ENCODE data around the gene KATNIP.
"Not testable (repeated sequence)": the region's sequence is repeated elsewhere in the genome, so short reads cannot be mapped to it uniquely, and the experiment has no call there.

KATNIP gene

GRCh38 chr16:27531826-27532800, 17.8 kb upstream of the KATNIP start:
- no peak for FAIRE-seq

GRCh38 chr16:27534256-27534655, 15.7 kb upstream of the KATNIP start:
- FAIRE-seq = no peak
- DNase-seq (ENCODE audit: insufficient read length, low spot score) = no peak

More at GRCh38 chr16:27531826-27532800, 17.8 kb upstream of the KATNIP start:
- DNase-seq (ENCODE audit: insufficient read length, low spot score) = no peak

GRCh38 chr16:27538528-27538927, 11.4 kb upstream of the KATNIP start:
- FAIRE-seq = no peak
- DNase-seq (ENCODE audit: insufficient read length, low spot score) = no peak

GRCh38 chr16:27539120-27539519, 10.8 kb upstream of the KATNIP start:
- no peak for DNase-seq (ENCODE audit: insufficient read length, low spot score)
- FAIRE-seq = no peak

- DNase-seq (ENCODE audit: insufficient read length, low spot score) (no peak), FAIRE-seq (no peak)
Observed at GRCh38 chr16:27539636-27540035, 10.3 kb upstream of the KATNIP start.

- no peak for DNase-seq (ENCODE audit: insufficient read length, low spot score)
- FAIRE-seq = no peak
Observed at GRCh38 chr16:27543801-27544200, 6.1 kb upstream of the KATNIP start.

- DNase-seq (ENCODE audit: insufficient read length, low spot score) (no peak), FAIRE-seq (no peak)
Observed at GRCh38 chr16:27544671-27545070, 5.3 kb upstream of the KATNIP start.

- no peak for FAIRE-seq
- no peak for DNase-seq (ENCODE audit: insufficient read length, low spot score)
Observed at GRCh38 chr16:27547134-27547533, 2.8 kb upstream of the KATNIP start.

GRCh38 chr16:27547851-27548250, 2.1 kb upstream of the KATNIP start:
- no peak for FAIRE-seq
- no peak for DNase-seq (ENCODE audit: insufficient read length, low spot score)

GRCh38 chr16:27549464-27549745, 539 bp upstream of the KATNIP start:
- no peak for DNase-seq (ENCODE audit: insufficient read length, low spot score)
- FAIRE-seq = no peak

GRCh38 chr16:27550582-27550920, 607 bp downstream of the KATNIP start:
- DNase-seq (ENCODE audit: insufficient read length, low spot score) (no peak), FAIRE-seq (no peak)

- FAIRE-seq = no peak
- no peak for DNase-seq (ENCODE audit: insufficient read length, low spot score)
Observed at GRCh38 chr16:27551036-27551435, 1.1 kb downstream of the KATNIP start.

GRCh38 chr16:27556471-27556870, 6.5 kb downstream of the KATNIP start:
- DNase-seq (ENCODE audit: insufficient read length, low spot score) (no peak), FAIRE-seq (no peak)

GRCh38 chr16:27558434-27558833, 8.5 kb downstream of the KATNIP start:
- DNase-seq (ENCODE audit: insufficient read length, low spot score) = no peak
- no peak for FAIRE-seq

- FAIRE-seq (no peak), DNase-seq (ENCODE audit: insufficient read length, low spot score) (no peak)
Observed at GRCh38 chr16:27558932-27559331, 9.0 kb downstream of the KATNIP start.

GRCh38 chr16:27561216-27561615, 11.3 kb downstream of the KATNIP start:
- DNase-seq (ENCODE audit: insufficient read length, low spot score) = no peak
- FAIRE-seq = no peak

- FAIRE-seq (no peak), DNase-seq (ENCODE audit: insufficient read length, low spot score) (no peak)
Observed at GRCh38 chr16:27564224-27564623, 14.3 kb downstream of the KATNIP start.

- DNase-seq (ENCODE audit: insufficient read length, low spot score) (no peak), FAIRE-seq (no peak)
Observed at GRCh38 chr16:27566417-27566816, 16.5 kb downstream of the KATNIP start.

- no peak for FAIRE-seq
- no peak for DNase-seq (ENCODE audit: insufficient read length, low spot score)
Observed at GRCh38 chr16:27568077-27568476, 18.1 kb downstream of the KATNIP start.

GRCh38 chr16:27570986-27571385, 21.0 kb downstream of the KATNIP start:
- DNase-seq (ENCODE audit: insufficient read length, low spot score); FAIRE-seq: not testable (repeated sequence)

GRCh38 chr16:27571433-27572326, 21.7 kb downstream of the KATNIP start:
- FAIRE-seq = no peak
- no peak for DNase-seq (ENCODE audit: insufficient read length, low spot score)

GRCh38 chr16:27572711-27573110, 22.8 kb downstream of the KATNIP start:
- no peak for DNase-seq (ENCODE audit: insufficient read length, low spot score)

More at GRCh38 chr16:27572711-27573110, 22.8 kb downstream of the KATNIP start:
- FAIRE-seq = no peak

Measured in GM19239 (cell line).